Kidney glomerular epithelial cell (primary cell): ENCODE data around the gene AMDHD2.
"Not testable (repeated sequence)": the region's sequence is repeated elsewhere in the genome, so short reads cannot be mapped to it uniquely, and the experiment has no call there.

Experiments
- DNase-seq: peaks from one replicate; lab custom pipeline; 2025; lab: John Stamatoyannopoulos, UW

AMDHD2 gene

DNA sequence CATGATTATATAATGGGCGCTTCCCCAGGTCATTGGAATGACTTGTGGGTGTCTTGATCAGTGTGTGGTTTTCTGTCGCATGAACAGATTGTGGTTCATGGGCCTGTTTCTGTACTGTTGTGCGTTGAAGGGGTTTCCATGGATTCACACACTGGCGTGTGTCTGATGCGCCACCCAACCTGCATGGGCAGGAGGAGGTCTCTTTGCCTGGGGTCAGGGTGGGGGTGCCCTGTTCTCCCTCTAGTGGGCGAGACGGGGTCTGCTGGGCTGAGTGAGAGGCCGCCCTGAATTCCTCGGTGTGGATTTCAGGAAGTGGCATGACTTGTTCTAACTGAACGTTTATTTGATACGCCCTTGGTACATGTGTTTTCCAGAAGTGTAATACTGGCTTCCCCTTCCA, 60.0 kb downstream of the AMDHD2 start:
- not testable (repeated sequence) for DNase-seq

DNA sequence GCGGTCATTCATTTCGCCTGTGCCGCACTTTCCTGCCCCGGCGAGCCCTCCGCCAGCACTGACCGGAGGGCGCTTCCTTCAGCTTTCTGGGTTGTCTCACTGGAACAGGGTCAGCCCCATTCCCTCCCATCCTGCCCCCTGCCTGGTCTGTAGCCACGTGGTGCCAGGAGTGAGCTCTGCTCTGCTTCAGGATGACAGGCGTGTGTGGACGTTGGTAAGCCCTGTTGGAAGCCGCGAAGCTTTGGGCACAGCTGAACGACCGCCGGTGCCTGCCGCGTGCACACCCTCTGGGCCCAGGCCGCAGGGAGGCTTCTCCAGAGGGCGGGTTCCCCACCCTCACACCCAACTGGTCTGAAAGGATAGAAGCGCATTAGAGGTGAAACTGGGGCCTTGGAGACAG, 60.6 kb downstream of the AMDHD2 start:
- not testable (repeated sequence) for DNase-seq
